HG02759 (cell line): ENCODE data around the gene FAM131B.

Experiments used
- ATAC-seq: cut with Tn5 transposase; IDR thresholded peaks from one replicate; pipeline ENCODE4 v1.9.1; 2021; ENCODE audit warnings: mild to moderate bottlenecking, moderate library complexity; ENCODE audit not compliant: unreplicated experiment

FAM131B gene

GRCh38 chr7:143325240-143325639 is 37.3 kb downstream of the FAM131B start:
- no peak for ATAC-seq

- no peak for ATAC-seq
Observed at GRCh38 chr7:143323653-143324052, 38.9 kb downstream of the FAM131B start.

GRCh38 chr7:143322760-143323633 is 39.5 kb downstream of the FAM131B start:
- no peak for ATAC-seq

- no peak for ATAC-seq
Observed at GRCh38 chr7:143321734-143322133, 40.8 kb downstream of the FAM131B start.

- ATAC-seq = no peak
Observed at GRCh38 chr7:143321242-143321641, 41.3 kb downstream of the FAM131B start.

- ATAC-seq = no peak
Observed at GRCh38 chr7:143320620-143321019, 41.9 kb downstream of the FAM131B start.

- no peak for ATAC-seq
Observed at GRCh38 chr7:143318661-143319060, 43.9 kb downstream of the FAM131B start.

- no peak for ATAC-seq
Observed at GRCh38 chr7:143316492-143316891, 46.0 kb downstream of the FAM131B start.

- no peak for ATAC-seq
Observed at GRCh38 chr7:143315776-143316175, 46.7 kb downstream of the FAM131B start, which contains the start of gene CLCN1. TSS of gene CLCN1 (plus strand) at chr7:143316111. CDS start at chr7:143316213, 102 bp downstream.

GRCh38 chr7:143314127-143314526 is 48.4 kb downstream of the FAM131B start:
- ATAC-seq = no peak

GRCh38 chr7:143308632-143309031 is 53.9 kb downstream of the FAM131B start:
- ATAC-seq = no peak

GRCh38 chr7:143305423-143306070 is 57.0 kb downstream of the FAM131B start:
- ATAC-seq = no peak

- ATAC-seq = no peak
Observed at GRCh38 chr7:143304938-143305337, 57.6 kb downstream of the FAM131B start.

GRCh38 chr7:143303733-143304132 is 58.8 kb downstream of the FAM131B start:
- ATAC-seq = no peak
